Osteoblast (primary cell): Measurements from ENCODE around the gene AGBL1. TPM values are rescaled to one million over a fixed set of nuclear protein-coding genes. Genes with fewer than 3 reads are reported as not detected.
A peak's percentile ranks its signal among the peaks of the same experiment; 100 is the strongest.

Experiments
- DNase-seq: peaks from one replicate; pipeline ENCODE4 v3.0.0; 2011; ENCODE audit warnings: low spot score, mixed read lengths; ENCODE audit not compliant: insufficient read length; ENCODE audit errors: missing footprints
- H2AFZ ChIP-seq: 2 replicates; pipeline ENCODE4 v1.6.0; 2011; ENCODE audit warnings: mild to moderate bottlenecking, low read length
- H3K27ac ChIP-seq: 2 replicates; pipeline ENCODE4 v1.5.1; 2011; ENCODE audit warnings: mild to moderate bottlenecking, low read depth, low read length, moderate library complexity
- H3K27me3 ChIP-seq: 2 replicates; pipeline ENCODE4 v1.6.0; 2012; ENCODE audit warnings: mild to moderate bottlenecking, control low read depth, inconsistent platforms, low read length, moderate library complexity; ENCODE audit not compliant: insufficient read depth
- H3K36me3 ChIP-seq: 2 replicates; pipeline ENCODE4 v1.5.1; 2011; ENCODE audit warnings: mild to moderate bottlenecking, low read length, control low read depth, moderate library complexity; ENCODE audit not compliant: insufficient read depth
- H3K4me1 ChIP-seq: 2 replicates; pipeline ENCODE4 v1.5.1; 2011; ENCODE audit warnings: mild to moderate bottlenecking, low read length, control low read depth, moderate library complexity; ENCODE audit not compliant: insufficient read depth
- H3K4me2 ChIP-seq: 2 replicates; pipeline ENCODE4 v1.6.0; 2011; ENCODE audit warnings: mild to moderate bottlenecking, low read length; ENCODE audit not compliant: insufficient read depth
- H3K4me3 ChIP-seq: fragments of 200-600 bp; sonication (generic); 3 replicates; pipeline ENCODE4 v1.5.1; 2012; ENCODE audit warnings: mild to moderate bottlenecking, low read length, inconsistent platforms; ENCODE audit not compliant: insufficient read depth
- H3K79me2 ChIP-seq: 2 replicates; pipeline ENCODE4 v1.6.0; 2012; ENCODE audit warnings: mild to moderate bottlenecking, low read length, control low read depth, inconsistent platforms; ENCODE audit not compliant: insufficient read depth
- H3K9me3 ChIP-seq: 2 replicates; pipeline ENCODE4 v1.5.1; 2011; ENCODE audit warnings: low read depth, low read length, control low read depth
- H4K20me1 ChIP-seq: 2 replicates; pipeline ENCODE4 v1.6.0; 2012; ENCODE audit warnings: mild to moderate bottlenecking, low read length, control low read depth; ENCODE audit not compliant: insufficient read depth
- total RNA-seq: library from RNA; depleted of rRNA; stranded (reverse); fragments of >200 nt; gene quantifications from 2 replicates; pipeline ENCODE4 v1.2.3, GENCODE V29; 2012
- TF ChIP-seq, protein P1 (sequence below): IDR thresholded peaks from 2 replicates; pipeline ENCODE4 v1.5.1; 2011; ENCODE audit warnings: mild to moderate bottlenecking, low read depth, low read length, moderate library complexity; ENCODE audit errors: extremely low read depth

Gene AGBL1
- total RNA-seq, 1 donor, result not detected

DNA sequence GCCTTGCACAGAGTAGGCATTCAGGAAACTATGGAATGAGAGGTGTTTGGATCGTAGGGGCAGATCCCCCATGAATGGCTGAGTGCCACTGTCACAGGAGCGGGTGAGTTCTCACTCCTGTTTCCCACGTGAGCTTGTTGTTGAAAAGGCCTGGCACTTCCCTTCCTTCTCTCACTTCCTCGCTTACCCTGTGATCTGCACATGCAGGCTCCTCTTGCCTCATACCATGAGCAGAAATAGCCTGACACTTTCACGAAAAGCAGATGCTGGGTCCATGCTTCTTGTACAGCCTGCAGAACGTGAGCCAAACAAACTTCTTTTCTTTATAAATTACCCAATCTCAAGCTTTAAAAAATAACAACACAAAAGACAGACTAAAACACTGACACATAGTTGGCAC lies 55.4 kb downstream of the AGBL1 start:
- TF ChIP-seq, protein P1, sequence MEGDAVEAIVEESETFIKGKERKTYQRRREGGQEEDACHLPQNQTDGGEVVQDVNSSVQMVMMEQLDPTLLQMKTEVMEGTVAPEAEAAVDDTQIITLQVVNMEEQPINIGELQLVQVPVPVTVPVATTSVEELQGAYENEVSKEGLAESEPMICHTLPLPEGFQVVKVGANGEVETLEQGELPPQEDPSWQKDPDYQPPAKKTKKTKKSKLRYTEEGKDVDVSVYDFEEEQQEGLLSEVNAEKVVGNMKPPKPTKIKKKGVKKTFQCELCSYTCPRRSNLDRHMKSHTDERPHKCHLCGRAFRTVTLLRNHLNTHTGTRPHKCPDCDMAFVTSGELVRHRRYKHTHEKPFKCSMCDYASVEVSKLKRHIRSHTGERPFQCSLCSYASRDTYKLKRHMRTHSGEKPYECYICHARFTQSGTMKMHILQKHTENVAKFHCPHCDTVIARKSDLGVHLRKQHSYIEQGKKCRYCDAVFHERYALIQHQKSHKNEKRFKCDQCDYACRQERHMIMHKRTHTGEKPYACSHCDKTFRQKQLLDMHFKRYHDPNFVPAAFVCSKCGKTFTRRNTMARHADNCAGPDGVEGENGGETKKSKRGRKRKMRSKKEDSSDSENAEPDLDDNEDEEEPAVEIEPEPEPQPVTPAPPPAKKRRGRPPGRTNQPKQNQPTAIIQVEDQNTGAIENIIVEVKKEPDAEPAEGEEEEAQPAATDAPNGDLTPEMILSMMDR, result no peak
- Histone ChIP-seq H3K4me1 (no peaks in the 10 kb centered on the region), H3K27ac (no peak overlapping the region), H4K20me1 (no peaks in the 10 kb centered on the region), H3K27me3 (no peaks in the 10 kb centered on the region), H3K4me2 (no peak overlapping the region), H2AFZ (no peak overlapping the region), H3K9me3 (peaks cover 2% of the 10 kb centered on the region), H3K36me3 (no peaks in the 10 kb centered on the region), H3K4me3 (no peak overlapping the region), H3K79me2 (no peaks in the 10 kb centered on the region)
- DNase-seq, result no peak

DNA sequence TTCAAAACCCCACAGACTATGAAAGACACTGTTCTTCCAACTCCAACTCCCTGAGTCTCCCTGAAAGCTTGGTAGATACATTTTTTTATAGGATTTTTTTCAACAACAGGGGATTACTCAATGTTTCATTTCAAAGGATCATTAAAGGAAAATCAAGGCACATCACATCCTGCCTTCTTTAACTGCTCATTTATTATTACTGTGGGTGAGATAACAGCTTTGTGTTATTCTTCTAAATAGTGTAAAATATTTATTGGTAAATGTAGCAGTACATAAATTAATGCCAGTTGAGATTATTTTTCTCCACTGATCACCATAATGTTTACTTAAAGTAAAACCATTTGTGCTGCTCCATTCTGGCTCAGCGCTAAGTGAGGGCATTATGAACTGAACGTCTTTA lies 57.2 kb downstream of the AGBL1 start:
- no peak overlapping the region for H3K4me2 ChIP-seq
- peaks cover 2% of the 10 kb centered on the region for H3K9me3 ChIP-seq

DNA sequence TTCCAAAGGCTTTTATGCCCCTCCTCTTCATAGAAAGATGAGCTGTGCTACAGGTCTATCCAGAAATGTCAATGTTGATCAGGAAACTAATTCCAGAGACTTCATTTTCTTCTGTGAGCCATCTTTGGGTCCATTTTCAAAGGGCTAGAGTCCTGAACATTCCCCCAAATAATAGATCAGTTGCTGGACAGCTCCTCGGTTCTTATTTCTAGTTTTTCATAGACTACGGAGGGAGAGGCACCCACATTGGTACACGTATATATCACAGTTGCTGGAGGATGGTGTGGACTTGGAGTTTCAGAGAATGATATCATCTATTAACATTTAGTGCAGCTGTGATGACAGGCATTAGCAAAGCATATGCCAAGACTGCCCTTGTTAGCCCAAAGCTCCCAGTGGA lies 59.1 kb downstream of the AGBL1 start:
- H3K79me2 ChIP-seq, result no peaks in the 10 kb centered on the region
- no peaks in the 10 kb centered on the region for H4K20me1 ChIP-seq
- no peak for DNase-seq
- peaks cover 2% of the 10 kb centered on the region for H3K9me3 ChIP-seq
- H3K4me1 ChIP-seq, result no peaks in the 10 kb centered on the region
- TF ChIP-seq, protein P1, result no peak
- no peak overlapping the region for H3K4me3 ChIP-seq
- no peak overlapping the region for H3K27ac ChIP-seq
- H3K4me2 ChIP-seq, result no peak overlapping the region
- H2AFZ ChIP-seq, result no peak overlapping the region
- H3K36me3 ChIP-seq, result no peaks in the 10 kb centered on the region
- no peaks in the 10 kb centered on the region for H3K27me3 ChIP-seq

More for the DNA sequence above, 57.2 kb downstream of the AGBL1 start:
- H4K20me1 ChIP-seq, result no peaks in the 10 kb centered on the region
- H2AFZ ChIP-seq, result no peak overlapping the region
- no peak overlapping the region for H3K4me3 ChIP-seq
- no peaks in the 10 kb centered on the region for H3K79me2 ChIP-seq
- no peaks in the 10 kb centered on the region for H3K4me1 ChIP-seq
- no peaks in the 10 kb centered on the region for H3K36me3 ChIP-seq
- no peak overlapping the region for H3K27ac ChIP-seq
- no peak for DNase-seq
- no peaks in the 10 kb centered on the region for H3K27me3 ChIP-seq
- TF ChIP-seq, protein P1, result no peak

DNA sequence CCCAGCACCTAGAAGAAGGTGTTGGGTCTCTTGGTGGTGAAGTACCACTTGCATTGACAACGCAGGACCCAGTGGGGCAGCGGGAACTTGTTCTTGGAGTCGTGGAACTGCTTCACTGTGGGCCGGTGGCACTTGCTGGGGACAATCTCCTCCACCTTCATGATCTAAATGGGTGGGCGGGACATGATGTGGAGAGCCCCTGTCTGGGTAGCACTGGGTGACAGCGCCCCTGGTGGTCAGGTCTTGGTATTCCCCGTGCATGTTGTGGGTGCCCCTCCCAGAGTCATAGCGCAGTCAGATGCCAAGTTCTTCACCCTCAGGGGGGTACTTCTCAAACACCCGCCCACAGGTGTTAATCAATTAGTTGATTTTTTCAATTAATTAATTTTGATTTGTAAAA lies 60.2 kb downstream of the AGBL1 start:
- TF ChIP-seq, protein P1, result no peak
- no peak overlapping the region for H3K4me2 ChIP-seq
- peaks cover 2% of the 10 kb centered on the region for H3K9me3 ChIP-seq
- no peak overlapping the region for H3K27ac ChIP-seq
- no peaks in the 10 kb centered on the region for H4K20me1 ChIP-seq
- no peaks in the 10 kb centered on the region for H3K27me3 ChIP-seq
- peak; percentile 45 for DNase-seq
- H3K36me3 ChIP-seq, result no peaks in the 10 kb centered on the region
- no peaks in the 10 kb centered on the region for H3K4me1 ChIP-seq
- H3K79me2 ChIP-seq, result no peaks in the 10 kb centered on the region
- no peak overlapping the region for H2AFZ ChIP-seq
- no peak overlapping the region for H3K4me3 ChIP-seq
